A549 (cell line): ENCODE measurements around the gene CD70.

Source experiments
- CHD2 ChIP-seq: fragments of 150-350 bp; IDR thresholded peaks from 2 replicates; pipeline ENCODE4 v1.6.1; 2014; ENCODE audit warnings: low read length; ENCODE audit not compliant: partially characterized antibody
- ESRRA ChIP-seq: fragments of 150-350 bp; IDR thresholded peaks from 2 replicates; pipeline ENCODE4 v1.6.1; 2014; ENCODE audit warnings: mild to moderate bottlenecking, low read length, borderline replicate concordance
- KDM1A ChIP-seq: fragments of 200-600 bp; sonication (generic); IDR thresholded peaks from 2 replicates; pipeline ENCODE4 v1.6.1; 2016; ENCODE audit warnings: low read depth, mild to moderate bottlenecking
- RAD21 ChIP-seq, 2 experiments: fragments of >200 bp in 1 of 2; sonication (Bioruptor Twin) in 1 of 2; formaldehyde crosslinking in 1 of 2; IDR thresholded peaks in 1 of 2; conservative IDR thresholded peaks in 1 of 2; 2 replicates in 1 of 2; 3 replicates in 1 of 2; pipeline ENCODE4 v1.6.1; 2012 to 2018; ENCODE audit warnings: inconsistent platforms in 1 of 2
- RCOR1 ChIP-seq: fragments of 150-350 bp; IDR thresholded peaks from 2 replicates; pipeline ENCODE4 v1.6.1; 2014; ENCODE audit warnings: antibody characterized with exemption, low read length, low read depth
- SREBF2 ChIP-seq: fragments of 450-650 bp; IDR thresholded peaks from 2 replicates; pipeline ENCODE4 v1.6.1; 2014; ENCODE audit warnings: mild to moderate bottlenecking, moderate library complexity
- TP53 ChIP-seq: fragments of 250-450 bp; sonication (Bioruptor Pico); IDR thresholded peaks from 2 replicates; pipeline ENCODE4 v1.5.0; 2021; ENCODE audit warnings: mild to moderate bottlenecking, moderate library complexity
- TF ChIP-seq, protein P1 (sequence below): fragments of >200 bp; sonication (Bioruptor Twin); formaldehyde crosslinking; IDR thresholded peaks from 3 replicates; pipeline ENCODE4 v1.5.1; 2016
- TF ChIP-seq, protein P2 (sequence below): IDR thresholded peaks from 2 replicates; pipeline ENCODE4 v1.6.1; 2012
- TF ChIP-seq, protein P3 (sequence below): fragments of 450-650 bp; IDR thresholded peaks from 2 replicates; pipeline ENCODE4 v1.6.1; 2014; ENCODE audit warnings: antibody characterized with exemption
- TF ChIP-seq, protein P4 (sequence below): fragments of 200-600 bp; sonication (generic); IDR thresholded peaks from 2 replicates; pipeline ENCODE4 v1.6.1; 2016; ENCODE audit warnings: antibody characterized with exemption, mild to moderate bottlenecking, moderate library complexity

DNA sequence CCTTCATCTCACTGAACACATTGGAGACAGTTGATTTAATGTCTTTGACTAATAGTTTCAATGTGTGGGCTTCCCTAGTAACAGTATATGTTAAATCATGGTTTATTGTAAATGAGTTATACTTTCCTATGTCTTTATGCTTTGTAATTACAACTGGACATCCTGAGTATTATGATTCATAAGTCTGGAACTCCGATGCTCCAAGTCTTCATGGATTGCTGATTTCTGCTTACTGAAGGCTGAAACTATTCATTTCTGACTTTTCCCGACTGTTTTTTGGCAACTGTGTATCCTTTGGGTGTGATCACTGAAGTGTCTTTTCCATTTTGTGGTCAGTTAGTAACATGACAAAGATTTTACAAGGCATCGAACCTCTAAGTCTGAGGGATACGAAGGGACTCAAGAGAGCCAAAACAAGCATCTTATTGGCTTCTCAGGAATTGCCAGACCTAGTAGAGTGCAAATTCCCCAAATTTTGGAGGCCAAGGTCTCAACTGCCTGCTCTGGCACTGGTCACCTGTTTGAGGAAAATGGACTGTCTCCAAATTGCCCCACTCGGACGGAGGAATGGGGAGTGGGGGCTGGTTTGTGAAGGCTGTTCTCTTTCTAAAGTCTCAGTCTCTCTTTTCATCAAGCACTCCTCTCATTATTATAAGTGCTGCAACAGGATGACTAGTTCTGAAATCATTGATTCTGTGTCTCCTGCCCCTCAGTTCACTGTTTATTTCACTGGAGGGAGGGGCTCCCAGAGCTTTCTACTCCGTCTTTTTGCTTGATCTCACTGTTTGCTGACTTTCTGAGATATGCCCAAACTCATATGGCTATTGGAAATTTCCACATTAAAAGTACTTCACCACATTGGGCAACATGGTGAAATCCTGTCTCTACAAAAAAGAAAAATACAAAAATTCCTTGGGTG lies 20.2 kb upstream of the CD70 start:
- TF ChIP-seq, protein P1, sequence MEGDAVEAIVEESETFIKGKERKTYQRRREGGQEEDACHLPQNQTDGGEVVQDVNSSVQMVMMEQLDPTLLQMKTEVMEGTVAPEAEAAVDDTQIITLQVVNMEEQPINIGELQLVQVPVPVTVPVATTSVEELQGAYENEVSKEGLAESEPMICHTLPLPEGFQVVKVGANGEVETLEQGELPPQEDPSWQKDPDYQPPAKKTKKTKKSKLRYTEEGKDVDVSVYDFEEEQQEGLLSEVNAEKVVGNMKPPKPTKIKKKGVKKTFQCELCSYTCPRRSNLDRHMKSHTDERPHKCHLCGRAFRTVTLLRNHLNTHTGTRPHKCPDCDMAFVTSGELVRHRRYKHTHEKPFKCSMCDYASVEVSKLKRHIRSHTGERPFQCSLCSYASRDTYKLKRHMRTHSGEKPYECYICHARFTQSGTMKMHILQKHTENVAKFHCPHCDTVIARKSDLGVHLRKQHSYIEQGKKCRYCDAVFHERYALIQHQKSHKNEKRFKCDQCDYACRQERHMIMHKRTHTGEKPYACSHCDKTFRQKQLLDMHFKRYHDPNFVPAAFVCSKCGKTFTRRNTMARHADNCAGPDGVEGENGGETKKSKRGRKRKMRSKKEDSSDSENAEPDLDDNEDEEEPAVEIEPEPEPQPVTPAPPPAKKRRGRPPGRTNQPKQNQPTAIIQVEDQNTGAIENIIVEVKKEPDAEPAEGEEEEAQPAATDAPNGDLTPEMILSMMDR: no peak
- no peak for TF ChIP-seq TP53 (CRISPR knock-in tag)
- no peak for TF ChIP-seq CHD2
- TF ChIP-seq RAD21 (conservative IDR thresholded peaks at IDR 0.05 in 1 of 2, IDR thresholded peaks at IDR 0.05 in 1 of 2): no peak
- TF ChIP-seq, protein P2, sequence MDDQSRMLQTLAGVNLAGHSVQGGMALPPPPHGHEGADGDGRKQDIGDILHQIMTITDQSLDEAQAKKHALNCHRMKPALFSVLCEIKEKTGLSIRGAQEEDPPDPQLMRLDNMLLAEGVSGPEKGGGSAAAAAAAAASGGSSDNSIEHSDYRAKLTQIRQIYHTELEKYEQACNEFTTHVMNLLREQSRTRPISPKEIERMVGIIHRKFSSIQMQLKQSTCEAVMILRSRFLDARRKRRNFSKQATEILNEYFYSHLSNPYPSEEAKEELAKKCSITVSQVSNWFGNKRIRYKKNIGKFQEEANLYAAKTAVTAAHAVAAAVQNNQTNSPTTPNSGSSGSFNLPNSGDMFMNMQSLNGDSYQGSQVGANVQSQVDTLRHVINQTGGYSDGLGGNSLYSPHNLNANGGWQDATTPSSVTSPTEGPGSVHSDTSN: no peak
- no peak for TF ChIP-seq KDM1A
- TF ChIP-seq, protein P3, sequence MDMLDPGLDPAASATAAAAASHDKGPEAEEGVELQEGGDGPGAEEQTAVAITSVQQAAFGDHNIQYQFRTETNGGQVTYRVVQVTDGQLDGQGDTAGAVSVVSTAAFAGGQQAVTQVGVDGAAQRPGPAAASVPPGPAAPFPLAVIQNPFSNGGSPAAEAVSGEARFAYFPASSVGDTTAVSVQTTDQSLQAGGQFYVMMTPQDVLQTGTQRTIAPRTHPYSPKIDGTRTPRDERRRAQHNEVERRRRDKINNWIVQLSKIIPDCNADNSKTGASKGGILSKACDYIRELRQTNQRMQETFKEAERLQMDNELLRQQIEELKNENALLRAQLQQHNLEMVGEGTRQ: no peak
- TF ChIP-seq ESRRA: no peak
- TF ChIP-seq, protein P4, sequence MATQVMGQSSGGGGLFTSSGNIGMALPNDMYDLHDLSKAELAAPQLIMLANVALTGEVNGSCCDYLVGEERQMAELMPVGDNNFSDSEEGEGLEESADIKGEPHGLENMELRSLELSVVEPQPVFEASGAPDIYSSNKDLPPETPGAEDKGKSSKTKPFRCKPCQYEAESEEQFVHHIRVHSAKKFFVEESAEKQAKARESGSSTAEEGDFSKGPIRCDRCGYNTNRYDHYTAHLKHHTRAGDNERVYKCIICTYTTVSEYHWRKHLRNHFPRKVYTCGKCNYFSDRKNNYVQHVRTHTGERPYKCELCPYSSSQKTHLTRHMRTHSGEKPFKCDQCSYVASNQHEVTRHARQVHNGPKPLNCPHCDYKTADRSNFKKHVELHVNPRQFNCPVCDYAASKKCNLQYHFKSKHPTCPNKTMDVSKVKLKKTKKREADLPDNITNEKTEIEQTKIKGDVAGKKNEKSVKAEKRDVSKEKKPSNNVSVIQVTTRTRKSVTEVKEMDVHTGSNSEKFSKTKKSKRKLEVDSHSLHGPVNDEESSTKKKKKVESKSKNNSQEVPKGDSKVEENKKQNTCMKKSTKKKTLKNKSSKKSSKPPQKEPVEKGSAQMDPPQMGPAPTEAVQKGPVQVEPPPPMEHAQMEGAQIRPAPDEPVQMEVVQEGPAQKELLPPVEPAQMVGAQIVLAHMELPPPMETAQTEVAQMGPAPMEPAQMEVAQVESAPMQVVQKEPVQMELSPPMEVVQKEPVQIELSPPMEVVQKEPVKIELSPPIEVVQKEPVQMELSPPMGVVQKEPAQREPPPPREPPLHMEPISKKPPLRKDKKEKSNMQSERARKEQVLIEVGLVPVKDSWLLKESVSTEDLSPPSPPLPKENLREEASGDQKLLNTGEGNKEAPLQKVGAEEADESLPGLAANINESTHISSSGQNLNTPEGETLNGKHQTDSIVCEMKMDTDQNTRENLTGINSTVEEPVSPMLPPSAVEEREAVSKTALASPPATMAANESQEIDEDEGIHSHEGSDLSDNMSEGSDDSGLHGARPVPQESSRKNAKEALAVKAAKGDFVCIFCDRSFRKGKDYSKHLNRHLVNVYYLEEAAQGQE: no peak
- no peak for TF ChIP-seq RCOR1
- no peak for TF ChIP-seq SREBF2
